A549 (cell line): Measurements from ENCODE around the gene COL5A1. TPM values are rescaled to one million over a fixed set of nuclear protein-coding genes. Genes with fewer than 3 reads are reported as not detected.
A peak's percentile ranks its signal among the peaks of the same experiment; 100 is the strongest.

Experiments
- ATAC-seq, 2 experiments: fragments of 200-7000 bp in 1 of 2; fragments of >200 bp in 1 of 2; cut with Nextera tagmentation in 1 of 2; cut with Tn5 transposase in 1 of 2; 3 replicates each; pipeline versions ENCODE4 v1.8.0 to v1.9.1; 2018 to 2020; ENCODE audit warnings: mild to moderate bottlenecking in 1 of 2, moderate library complexity in 1 of 2
- CTCF ChIA-PET: fragments of 300-600 bp; sonication (Branson Sonifier 250); formaldehyde crosslinking; extraction: SDS; loops from one replicate; lab custom pipeline; 2021; ENCODE audit warnings: antibody characterized with exemption, inconsistent platforms; lab: Yijun Ruan, JAX
- POLR2A ChIA-PET: fragments of 350-600 bp; formaldehyde crosslinking; extraction: SDS; loops from one replicate; lab custom pipeline; 2021; ENCODE audit warnings: antibody characterized with exemption, inconsistent platforms; lab: Yijun Ruan, JAX
- DNase-seq, 2 experiments: peaks; one replicate each; pipeline versions ENCODE4 v3.0.0 to v3.0.0-alpha.2; 2011 to 2016; ENCODE audit warnings: low read depth in 1 of 2, low spot score in 1 of 2
- FAIRE-seq: peaks from 2 replicates; lab custom pipeline; 2011; peaks lifted over from hg19 to GRCh38; lab: Jason Lieb, UNC
- H3K27ac ChIP-seq, 2 experiments: fragments of >200 bp; sonication (Bioruptor Twin); formaldehyde crosslinking; 3 replicates each; pipeline ENCODE4 v1.5.1; 2016 to 2017
- H3K4me1 ChIP-seq: fragments of >200 bp; sonication (Bioruptor Twin); formaldehyde crosslinking; 3 replicates; pipeline ENCODE4 v1.6.1; 2016
- H3K4me2 ChIP-seq: fragments of >200 bp; sonication (Bioruptor Twin); formaldehyde crosslinking; 3 replicates; pipeline ENCODE4 v1.6.1; 2016
- H3K4me3 ChIP-seq: fragments of >200 bp; sonication (Bioruptor Twin); formaldehyde crosslinking; 3 replicates; pipeline ENCODE4 v1.5.1; 2016
- H3K9me3 ChIP-seq: fragments of >200 bp; sonication (Bioruptor Twin); formaldehyde crosslinking; 3 replicates; pipeline ENCODE4 v1.6.1; 2016
- CBX8 ChIP-seq: fragments of 200-600 bp; sonication (generic); IDR thresholded peaks from 2 replicates; pipeline ENCODE4 v1.6.1; 2016
- CHD4 ChIP-seq: fragments of 200-600 bp; sonication (generic); IDR thresholded peaks from 2 replicates; pipeline ENCODE4 v1.6.1; 2016; ENCODE audit warnings: antibody characterized with exemption, mild to moderate bottlenecking, borderline replicate concordance
- EHMT2 ChIP-seq: fragments of 200-600 bp; sonication (generic); IDR thresholded peaks from 2 replicates; pipeline ENCODE4 v1.6.1; 2016; ENCODE audit warnings: antibody characterized with exemption, low read depth, mild to moderate bottlenecking, moderate library complexity
- ESRRA ChIP-seq: fragments of 150-350 bp; IDR thresholded peaks from 2 replicates; pipeline ENCODE4 v1.6.1; 2014; ENCODE audit warnings: mild to moderate bottlenecking, low read length, borderline replicate concordance
- FOSB ChIP-seq: fragments of 250-450 bp; sonication (Bioruptor Pico); IDR thresholded peaks from 2 replicates; pipeline ENCODE4 v1.5.0; 2020; ENCODE audit warnings: mild to moderate bottlenecking, moderate library complexity
- FOXS1 ChIP-seq: fragments of 250-450 bp; sonication (Bioruptor Pico); IDR thresholded peaks from 2 replicates; pipeline ENCODE4 v1.5.0; 2020; ENCODE audit warnings: mild to moderate bottlenecking, moderate library complexity
- HDAC2 ChIP-seq: fragments of 200-600 bp; sonication (generic); IDR thresholded peaks from 2 replicates; pipeline ENCODE4 v1.6.1; 2016
- HOXB5 ChIP-seq: fragments of 250-450 bp; sonication (Bioruptor Pico); IDR thresholded peaks from 2 replicates; pipeline ENCODE4 v1.5.0; 2020; ENCODE audit warnings: mild to moderate bottlenecking, moderate library complexity
- MAFK ChIP-seq: fragments of 450-650 bp; IDR thresholded peaks from 2 replicates; pipeline ENCODE4 v1.6.1; 2014; ENCODE audit not compliant: partially characterized antibody
- MYC ChIP-seq: IDR thresholded peaks from 2 replicates; pipeline ENCODE4 v1.6.1; 2012; ENCODE audit warnings: mild to moderate bottlenecking, inconsistent platforms, low read length, improper control_type of control experiment, borderline replicate concordance
- NFE2L2 ChIP-seq: fragments of 150-350 bp; conservative IDR thresholded peaks from 2 replicates; pipeline ENCODE4 v1.6.1; 2014; ENCODE audit warnings: low read length
- NPAS2 ChIP-seq: fragments of 250-450 bp; sonication (Bioruptor Pico); IDR thresholded peaks from 2 replicates; pipeline ENCODE4 v1.8.0; 2022; ENCODE audit warnings: mild to moderate bottlenecking, moderate library complexity, borderline replicate concordance
- NR3C1 ChIP-seq: fragments of >200 bp; sonication (Bioruptor Twin); formaldehyde crosslinking; IDR thresholded peaks from 3 replicates; pipeline ENCODE4 v1.6.1; 2017
- PHF8 ChIP-seq: fragments of 200-600 bp; sonication (generic); IDR thresholded peaks from 2 replicates; pipeline ENCODE4 v1.6.1; 2016; ENCODE audit warnings: low read depth, mild to moderate bottlenecking, antibody characterized with exemption, moderate library complexity, borderline replicate concordance
- RAD21 ChIP-seq, 2 experiments: fragments of >200 bp in 1 of 2; sonication (Bioruptor Twin) in 1 of 2; formaldehyde crosslinking in 1 of 2; IDR thresholded peaks in 1 of 2; conservative IDR thresholded peaks in 1 of 2; 2 replicates in 1 of 2; 3 replicates in 1 of 2; pipeline ENCODE4 v1.6.1; 2012 to 2018; ENCODE audit warnings: inconsistent platforms in 1 of 2
- ZC3H11A ChIP-seq: fragments of 450-650 bp; IDR thresholded peaks from 2 replicates; pipeline ENCODE4 v1.6.1; 2014; ENCODE audit warnings: antibody characterized with exemption, mild to moderate bottlenecking
- ZFP36 ChIP-seq: fragments of 450-650 bp; IDR thresholded peaks from 2 replicates; pipeline ENCODE4 v1.6.1; 2014; ENCODE audit warnings: borderline replicate concordance; ENCODE audit not compliant: partially characterized antibody
- ZNF302 ChIP-seq: fragments of 250-450 bp; sonication (Bioruptor Pico); IDR thresholded peaks from 2 replicates; pipeline ENCODE4 v1.9.0; 2021; ENCODE audit warnings: inconsistent platforms, mild to moderate bottlenecking, moderate library complexity
- ZSCAN20 ChIP-seq: fragments of 250-450 bp; sonication (Bioruptor Pico); IDR thresholded peaks from 2 replicates; pipeline ENCODE4 v1.8.0; 2022; ENCODE audit warnings: mild to moderate bottlenecking, moderate library complexity
- WGBS: methylation state at CpG from one replicate; pipeline ENCODE4 v1.1.6; 2017; ENCODE audit errors: missing lambda C conversion rate; 5-methylcytosine and 5-hydroxymethylcytosine counted together
- polyA plus RNA-seq, 4 experiments: library from polyadenylated mRNA; depleted of rRNA in 3 of 4; stranded (reverse); fragments of >200 nt; fragmentation: RNase III in 1 of 4; extraction: RNeasy Plus Mini Kit Qiagen cat#74134 plus additional on column Dnase treatment in 1 of 4; gene quantifications; 2 replicates in 3 of 4; 3 replicates in 1 of 4; pipeline ENCODE4 v1.2.3, GENCODE V29; 2011 to 2017

COL5A1 gene
- polyA plus RNA-seq, 2 of the 4 experiments (the other 2 are of a cell fraction): 16.1 to 67.5 TPM

DNA sequence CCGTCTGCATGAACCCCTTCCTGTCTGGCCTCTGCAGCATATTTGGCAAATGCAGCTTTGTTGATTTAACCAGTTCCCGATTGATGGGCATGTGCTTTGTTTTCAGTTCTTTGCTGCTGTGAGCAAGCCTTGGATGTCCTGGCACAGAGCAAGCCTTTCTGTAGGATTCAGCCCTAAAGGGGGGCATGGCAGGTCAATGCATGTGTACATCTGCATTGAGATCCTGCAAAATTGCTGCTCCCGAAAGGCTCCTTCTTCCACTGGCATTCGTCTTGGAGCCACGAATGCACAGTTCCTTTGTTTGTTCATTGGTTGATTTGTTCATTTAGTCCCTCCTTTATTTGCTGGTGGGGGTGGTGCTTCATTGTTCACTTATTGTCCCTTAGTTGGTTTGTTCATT is 34.8 kb downstream of the COL5A1 start (continued):
- no peak for TF ChIP-seq MAFK
- TF ChIP-seq NPAS2 (CRISPR knock-in tag): no peak
- TF ChIP-seq ZNF302 (CRISPR knock-in tag): no peak
- TF ChIP-seq RAD21 (conservative IDR thresholded peaks at IDR 0.05 in 1 of 2, IDR thresholded peaks at IDR 0.05 in 1 of 2): no peak
- TF ChIP-seq ZSCAN20 (CRISPR knock-in tag): no peak
- no peak for TF ChIP-seq ESRRA

DNA sequence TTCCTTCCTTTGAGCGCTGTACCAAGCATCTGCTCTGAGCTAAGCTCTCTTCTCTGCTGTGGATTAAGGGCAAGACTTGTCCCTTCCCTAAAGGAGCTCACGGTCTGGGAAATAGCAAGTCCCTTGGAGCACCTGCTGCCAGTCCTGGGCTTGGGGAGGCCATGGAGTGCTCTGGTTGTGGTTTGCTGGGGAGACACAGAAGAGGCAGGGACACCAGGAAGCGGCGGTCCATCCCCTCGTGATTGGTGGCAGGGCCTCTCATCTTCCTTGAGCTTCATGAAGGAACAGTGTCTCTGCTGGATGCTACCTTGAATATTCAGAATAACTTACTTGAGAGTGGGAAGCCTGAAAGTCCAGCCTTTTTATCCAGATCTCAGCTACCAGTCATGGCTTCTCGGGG is 35.3 kb downstream of the COL5A1 start:
- Histone ChIP-seq H3K4me2 (no peak overlapping the region), H3K9me3 (peaks cover 13% of the 10 kb centered on the region; the same call in 2 of the 3 replicates), H3K4me3 (no peak overlapping the region), H3K4me1 (peaks cover 23% of the 10 kb centered on the region), H3K27ac (peak overlapping the region in 1 of 2 experiments; percentile 38; a peak in 1 of 6 replicates)
- FAIRE-seq (no peak), DNase-seq (no peak), ATAC-seq (no peak)
- TF ChIP-seq ZC3H11A: no peak
- no peak for TF ChIP-seq MYC
- TF ChIP-seq PHF8: no peak
- no peak for TF ChIP-seq CBX8
- no peak for TF ChIP-seq NR3C1
- no peak for TF ChIP-seq FOXS1 (CRISPR knock-in tag)
- TF ChIP-seq NFE2L2: no peak
- TF ChIP-seq HOXB5 (CRISPR knock-in tag): no peak
- no peak for TF ChIP-seq EHMT2
- POLR2A ChIA-PET: no interaction called here
- CTCF ChIA-PET: interaction anchor here (1.3 to 3.1 kb wide), 4 partner anchors 13 to 234 kb away, joined by 3 to 14 read pairs (median 5); no protein-coding TSS in a partner anchor
- WGBS: 80% methylated on average over 6 of the region's 6 CpGs

DNA sequence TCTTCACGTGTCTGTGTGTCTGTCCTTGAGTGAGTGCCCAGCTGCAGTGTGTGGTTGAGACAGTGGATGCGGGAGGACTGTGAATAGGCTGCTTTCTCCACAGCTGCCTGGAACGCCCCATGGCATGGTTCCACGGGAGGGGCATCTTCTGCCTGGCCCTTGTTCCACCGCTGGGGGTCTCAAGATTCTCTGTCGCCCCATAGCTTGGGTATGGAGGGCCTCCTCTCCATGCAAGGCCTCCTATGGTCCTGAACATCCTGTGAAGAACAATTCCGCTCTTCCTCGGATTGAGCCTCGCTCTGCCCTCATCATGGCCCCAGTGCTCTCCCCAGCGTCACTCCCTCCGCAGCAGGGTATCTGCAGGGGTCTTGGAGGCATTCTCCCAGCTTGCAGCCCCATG is 36.1 kb downstream of the COL5A1 start:
- Histone ChIP-seq H3K27ac (no peak overlapping the region), H3K4me1 (peaks cover 20% of the 10 kb centered on the region), H3K4me3 (no peak overlapping the region), H3K4me2 (no peak overlapping the region), H3K9me3 (peaks cover 13% of the 10 kb centered on the region; the same call in 2 of the 3 replicates)
- DNase-seq: no peak
- no peak for TF ChIP-seq FOSB (CRISPR knock-in tag)
- ATAC-seq: no peak
- ChIA-PET CTCF (interaction anchor here (1.0 to 3.1 kb wide), 7 partner anchors 9 to 235 kb away, joined by 3 to 14 read pairs (median 3); no protein-coding TSS in a partner anchor), POLR2A (no interaction called here)
- 82% methylated on average over 11 of the region's 11 CpGs for WGBS
- no peak for FAIRE-seq

DNA sequence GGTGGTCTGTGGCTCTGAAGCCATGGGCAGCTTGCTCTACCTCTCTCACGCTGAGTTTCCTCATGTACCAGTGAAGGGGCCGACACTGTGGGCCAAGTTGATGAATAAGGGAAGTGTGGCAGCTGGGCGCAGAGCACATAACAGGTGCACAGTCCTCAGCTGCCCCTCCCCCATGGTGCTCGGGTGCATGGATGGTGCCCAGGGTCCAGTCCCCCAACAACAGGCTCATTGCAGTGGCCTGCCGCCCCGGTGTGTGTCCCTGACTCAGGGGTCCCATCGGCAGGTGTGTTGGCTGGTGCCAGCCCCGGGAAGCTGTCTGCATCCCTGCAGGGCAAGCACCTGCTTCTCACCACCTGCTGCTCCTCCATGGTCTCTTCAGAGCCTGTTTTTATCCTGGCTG is 36.6 kb downstream of the COL5A1 start:
- WGBS: 60% methylated on average over 8 of the region's 8 CpGs
- ChIA-PET CTCF (interaction anchor here (1.0 to 1.8 kb wide), 6 partner anchors 9 to 235 kb away, joined by 3 to 10 read pairs (median 3); no protein-coding TSS in a partner anchor), POLR2A (no interaction called here)
- Histone ChIP-seq H3K27ac (peak overlapping the region in 1 of 2 experiments; percentile 14; a peak in 1 of 6 replicates), H3K4me2 (no peak overlapping the region), H3K4me3 (no peak overlapping the region), H3K4me1 (peaks cover 20% of the 10 kb centered on the region), H3K9me3 (peaks cover 13% of the 10 kb centered on the region; the same call in 2 of the 3 replicates)
- TF ChIP-seq HDAC2 (no peak), CHD4 (no peak), ZC3H11A (no peak), ZFP36 (no peak)
- DNase-seq (no peak), ATAC-seq (no peak), FAIRE-seq (no peak)
